Measurements from ENCODE around the gene KISS1R. TPM values are rescaled to one million over a fixed set of nuclear protein-coding genes. Genes with fewer than 3 reads are reported as not detected.

Gene KISS1R
- not detected in 2 replicates for total RNA-seq
- polyA plus RNA-seq: not detected in 2 replicates
- not detected in 2 replicates for polyA plus RNA-seq (2012)
- not detected in 2 replicates for polyA minus RNA-seq (ENCODE audit: low replicate concordance)

- Histone ChIP-seq H3K27me3 (ENCODE audit: control insufficient read depth, insufficient read depth, low read length) (peaks cover 29% of the 10 kb centered on the region), H3K4me3 (replicated peaks in 1 of 4; ENCODE audit: control extremely low read depth in 1 of 4, insufficient read depth in 1 of 4, low read depth in 3 of 4, low read length in 4 of 4) (peak within 1 kb of the TSS in 1 of 4 experiments; percentile 25), H3K4me1 (ENCODE audit: control insufficient read depth, extremely low read depth, insufficient read depth, low read length) (peaks cover 3% of the 10 kb centered on the region), H3K27ac (ENCODE audit: insufficient read depth, low read length) (no peak within 1 kb of the TSS), H3K4me2 (ENCODE audit: extremely low read depth, insufficient read depth, low read length) (peak within 1 kb of the TSS; percentile 44), H3K9me3 (ENCODE audit: control insufficient read depth, insufficient read depth, low read depth, low read length) (no peaks in the 10 kb centered on the region), H2AFZ (ENCODE audit: low read length) (no peak within 1 kb of the TSS), H3K79me2 (ENCODE audit: control insufficient read depth, insufficient read depth, low read length) (peaks cover 1% of the 10 kb centered on the region), H3K9ac (ENCODE audit: insufficient read depth, low read length) (no peak within 1 kb of the TSS), H3K36me3 (ENCODE audit: control insufficient read depth, insufficient read depth, low read length) (no peaks in the 10 kb centered on the region), H4K20me1 (ENCODE audit: control insufficient read depth, extremely low read depth, insufficient read depth, low read length) (no peaks in the 10 kb centered on the region)
- no peak for DNase-seq (ENCODE audit: low read depth in 2 of 2)
- peak; percentile 98 for TF ChIP-seq EZH2 (IDR thresholded peaks at IDR 0.05; ENCODE audit: low read length, missing control alignments)
- TF ChIP-seq CTCF (conservative IDR thresholded peaks at IDR 0.05 in 1 of 2, IDR thresholded peaks at IDR 0.05 in 1 of 2; ENCODE audit: low read depth in 1 of 2, low read length in 2 of 2): peak; percentile 16 to 28
These were observed at the start of gene KISS1R for GRCh38 chr19:917323-918151. Gene KISS1R, plus strand, starts transcription at chr19:917333. Its CDS starts 170 bp downstream, at chr19:917503.

GRCh38 chr19:867855-868457 is 49.2 kb upstream of the KISS1R start:
- H3K4me3 ChIP-seq (replicated peaks in 1 of 4; ENCODE audit: control extremely low read depth in 1 of 4, insufficient read depth in 1 of 4, low read depth in 3 of 4, low read length in 4 of 4): no peak overlapping the region
- H4K20me1 ChIP-seq (ENCODE audit: control insufficient read depth, extremely low read depth, insufficient read depth, low read length): no peaks in the 10 kb centered on the region

More at GRCh38 chr19:867855-868457, 49.2 kb upstream of the KISS1R start:
- Histone ChIP-seq H3K4me1 (ENCODE audit: control insufficient read depth, extremely low read depth, insufficient read depth, low read length) (peaks cover 11% of the 10 kb centered on the region), H3K9ac (ENCODE audit: insufficient read depth, low read length) (no peak overlapping the region), H3K27ac (ENCODE audit: insufficient read depth, low read length) (no peak overlapping the region), H3K79me2 (ENCODE audit: control insufficient read depth, insufficient read depth, low read length) (no peaks in the 10 kb centered on the region), H3K4me2 (ENCODE audit: extremely low read depth, insufficient read depth, low read length) (no peak overlapping the region), H2AFZ (ENCODE audit: low read length) (no peak overlapping the region), H3K9me3 (ENCODE audit: control insufficient read depth, insufficient read depth, low read depth, low read length) (no peaks in the 10 kb centered on the region), H3K27me3 (ENCODE audit: control insufficient read depth, insufficient read depth, low read length) (no peaks in the 10 kb centered on the region), H3K36me3 (ENCODE audit: control insufficient read depth, insufficient read depth, low read length) (peaks cover 13% of the 10 kb centered on the region)
- TF ChIP-seq EZH2 (IDR thresholded peaks at IDR 0.05; ENCODE audit: low read length, missing control alignments) (no peak), CTCF (conservative IDR thresholded peaks at IDR 0.05 in 1 of 2, IDR thresholded peaks at IDR 0.05 in 1 of 2; ENCODE audit: low read depth in 1 of 2, low read length in 2 of 2) (no peak)
- no peak for DNase-seq (ENCODE audit: low read depth in 2 of 2)

Measured in fibroblast of lung (primary cell).